RWPE1 (cell line): ENCODE results near the gene NIPAL3.

Experiments
- CTCF ChIA-PET: fragments of 350-600 bp; sonication (Branson Sonifier 250); formaldehyde crosslinking; extraction: SDS; loops from one replicate; lab custom pipeline; 2021; lab: Yijun Ruan, JAX
- POLR2A ChIA-PET: fragments of 400-600 bp; formaldehyde crosslinking; extraction: SDS; loops from one replicate; lab custom pipeline; 2020; ENCODE audit warnings: antibody characterized with exemption; ENCODE audit not compliant: low non-redundant PET; lab: Yijun Ruan, JAX
- DNase-seq: peaks from one replicate; pipeline ENCODE4 v3.0.0; 2012; ENCODE audit warnings: low spot score
- H3K27ac ChIP-seq: fragments of 450-650 bp; 2 replicates; pipeline ENCODE4 v1.5.1; 2017
- CTCF ChIP-seq: fragments of 450-650 bp; conservative IDR thresholded peaks from 2 replicates; pipeline ENCODE4 v1.5.1; 2017; ENCODE audit warnings: low read depth, mild to moderate bottlenecking

NIPAL3 gene

DNA sequence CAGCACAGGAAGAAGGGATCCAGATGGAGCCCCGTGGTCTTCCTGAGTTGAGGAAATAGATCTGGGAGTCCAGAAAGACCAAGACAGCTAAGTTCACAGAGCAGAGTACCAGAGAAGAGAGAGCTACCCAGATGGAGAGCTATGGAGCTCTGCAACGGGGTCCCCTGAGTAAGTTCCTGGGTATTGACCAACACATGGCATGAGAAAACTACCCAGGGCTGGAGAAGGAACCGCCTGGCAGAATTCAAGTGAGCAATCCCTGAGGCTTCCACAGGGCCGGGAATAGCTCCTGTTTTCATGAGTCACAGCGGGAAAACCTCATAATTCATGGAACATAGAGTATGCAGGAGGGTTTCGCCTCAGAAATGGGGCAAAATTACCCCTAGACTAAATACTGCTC, 21.7 kb upstream of the NIPAL3 start:
- peak overlapping the region; percentile 80 for H3K27ac ChIP-seq
- CTCF ChIA-PET: interaction anchor here (0.6 to 4.7 kb wide), 5 partner anchors 190 to 436 kb away, joined by 3 to 150 read pairs (median 4); partner anchors contain the start of gene IFNLR1
- TF ChIP-seq CTCF: no peak
- POLR2A ChIA-PET: interaction anchor here (0.6 to 0.9 kb wide), 2 partner anchors 22 to 107 kb away, joined by 3 read pairs; partner anchors contain the start of gene NIPAL3
- peak; percentile 85 for DNase-seq

- no peak for TF ChIP-seq CTCF
- no peak overlapping the region for H3K27ac ChIP-seq
- ChIA-PET POLR2A (no interaction called here), CTCF (interaction anchor here (0.6 kb wide), 1 partner anchor 1630 kb away, joined by 3 read pairs; no protein-coding TSS in a partner anchor)
- no peak for DNase-seq
Observed at GRCh38 chr1:24400065-24400464, 15.5 kb upstream of the NIPAL3 start.

- H3K27ac ChIP-seq: no peak overlapping the region
- CTCF ChIA-PET: no interaction called here
- TF ChIP-seq CTCF: no peak
- DNase-seq: no peak
- POLR2A ChIA-PET: no interaction called here
Observed at GRCh38 chr1:24403806-24404205, 11.8 kb upstream of the NIPAL3 start.

DNA sequence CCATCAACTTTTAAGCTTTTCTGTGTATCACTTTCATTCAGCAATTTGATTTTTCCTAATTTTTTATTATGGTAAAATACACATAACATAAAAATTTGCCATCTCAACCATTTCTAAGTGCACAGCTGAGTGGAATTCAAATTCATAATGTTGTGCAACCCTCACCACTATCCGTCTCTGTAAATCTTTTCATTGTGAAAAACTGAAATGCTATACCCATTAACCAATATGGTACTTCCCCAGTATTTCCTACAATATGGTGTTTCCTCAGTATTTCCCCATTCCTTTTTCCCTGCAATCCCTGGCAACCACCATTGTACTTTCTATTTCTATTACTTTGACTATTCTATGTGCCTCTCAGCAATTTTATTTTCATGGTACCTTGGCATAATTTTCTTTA, 8.8 kb upstream of the NIPAL3 start:
- ChIA-PET CTCF (no interaction called here), POLR2A (no interaction called here)
- TF ChIP-seq CTCF: no peak
- no peak for DNase-seq
- no peak overlapping the region for H3K27ac ChIP-seq

- ChIA-PET CTCF (interaction anchor here (0.7 to 0.8 kb wide), 2 partner anchors 16 to 177 kb away, joined by 3 to 4 read pairs; no protein-coding TSS in a partner anchor), POLR2A (no interaction called here)
- peak; percentile 82 for DNase-seq
- no peak for TF ChIP-seq CTCF
- peak overlapping the region; percentile 80 for H3K27ac ChIP-seq
Observed at GRCh38 chr1:24409535-24409934, 6.1 kb upstream of the NIPAL3 start.

GRCh38 chr1:24410750-24411149, 4.9 kb upstream of the NIPAL3 start:
- DNase-seq: no peak
- ChIA-PET CTCF (no interaction called here), POLR2A (no interaction called here)
- peak overlapping the region; percentile 71 for H3K27ac ChIP-seq
- no peak for TF ChIP-seq CTCF
